ENCODE data around the gene THADA. TPM values are rescaled to one million over a fixed set of nuclear protein-coding genes. Genes with fewer than 3 reads are reported as not detected.

Gene THADA
- 22.4 and 25.2 TPM in 2 replicates for total RNA-seq

GRCh38 chr2:43595603-43596412, at the start of gene THADA:
TSS of gene THADA (minus strand) at chr2:43596038. CDS start at chr2:43592392, 3,646 bp downstream.

GRCh38 chr2:43637030-43637803, 41.4 kb upstream of the THADA start, which contains the start of gene PLEKHH2:
TSS of gene PLEKHH2 (plus strand) at chr2:43637260. CDS start at chr2:43644674, 7,414 bp downstream.

GRCh38 chr2:43226558-43226954, 369.3 kb downstream of the THADA start, which contains the start of gene ZFP36L2:
TSS of gene ZFP36L2 (minus strand) at chr2:43226606. CDS start at chr2:43226315, 291 bp downstream.

Other genes with a start within 250 kb of the THADA start
- gene PLEKHH2, start 41.2 kb upstream of the THADA start, total RNA-seq: 0.15 and 0.32 TPM in 2 replicates
- gene C1GALT1C1L, start 80.4 kb upstream of the THADA start, total RNA-seq: 0.97 TPM in 1 of 2 replicates, not detected in the other
- 11.7 and 15.3 TPM in 2 replicates for gene DYNC2LI1, start 178.0 kb upstream of the THADA start, total RNA-seq
- not detected in 2 replicates for gene ABCG5, start 242.8 kb upstream of the THADA start, total RNA-seq
- gene ABCG8, start 242.9 kb upstream of the THADA start, total RNA-seq: not detected in 2 replicates